Fibroblast of lung (primary cell): ENCODE measurements around the gene GALP. TPM values are rescaled to one million over a fixed set of nuclear protein-coding genes. Genes with fewer than 3 reads are reported as not detected.
"Not testable (repeated sequence)": the region's sequence is repeated elsewhere in the genome, so short reads cannot be mapped to it uniquely, and the experiment has no call there.

Experiments
- DNase-seq, 2 donors: peaks; one replicate each; pipeline versions ENCODE4 v3.0.0 to v3.0.0-alpha.2; 2010; ENCODE audit warnings: low read depth in 2 of 2
- H2AFZ ChIP-seq: 2 replicates; pipeline ENCODE4 v1.5.1; 2012; ENCODE audit warnings: low read length, control low read depth, inconsistent platforms
- H3K27ac ChIP-seq: 2 replicates; pipeline ENCODE4 v1.5.1; 2011; ENCODE audit warnings: low read length, control low read depth; ENCODE audit not compliant: insufficient read depth
- H3K27me3 ChIP-seq: 2 replicates; pipeline ENCODE4 v1.5.1; 2011; ENCODE audit warnings: mild to moderate bottlenecking, low read length; ENCODE audit not compliant: control insufficient read depth, insufficient read depth
- H3K36me3 ChIP-seq: 2 replicates; pipeline ENCODE4 v1.5.1; 2011; ENCODE audit warnings: low read length; ENCODE audit not compliant: control insufficient read depth, insufficient read depth
- H3K4me1 ChIP-seq: 2 replicates; pipeline ENCODE4 v1.5.1; 2011; ENCODE audit warnings: low read length; ENCODE audit not compliant: control insufficient read depth, insufficient read depth; ENCODE audit errors: extremely low read depth
- H3K4me2 ChIP-seq: 2 replicates; pipeline ENCODE4 v1.5.1; 2011; ENCODE audit warnings: low read length, control low read depth; ENCODE audit not compliant: insufficient read depth; ENCODE audit errors: extremely low read depth
- H3K4me3 ChIP-seq, 4 experiments: fragments of 200-600 bp in 1 of 4; sonication (generic) in 1 of 4; replicated peaks in 1 of 4; 2 replicates each; pipeline ENCODE4 v1.5.1; 2011 to 2016; ENCODE audit warnings: low read length in 4 of 4, low read depth in 3 of 4, mild to moderate bottlenecking in 3 of 4, control low read depth in 2 of 4, inconsistent platforms in 1 of 4, mixed read lengths in 1 of 4; ENCODE audit not compliant: insufficient read depth in 1 of 4; ENCODE audit errors: control extremely low read depth in 1 of 4
- H3K79me2 ChIP-seq: 2 replicates; pipeline ENCODE4 v1.5.1; 2012; ENCODE audit warnings: mild to moderate bottlenecking, low read length, inconsistent platforms; ENCODE audit not compliant: control insufficient read depth, insufficient read depth
- H3K9ac ChIP-seq: 2 replicates; pipeline ENCODE4 v1.5.1; 2011; ENCODE audit warnings: mild to moderate bottlenecking, low read length, control low read depth; ENCODE audit not compliant: insufficient read depth
- H3K9me3 ChIP-seq: 2 replicates; pipeline ENCODE4 v1.5.1; 2012; ENCODE audit warnings: low read depth, low read length; ENCODE audit not compliant: control insufficient read depth, insufficient read depth
- H4K20me1 ChIP-seq: 2 replicates; pipeline ENCODE4 v1.5.1; 2011; ENCODE audit warnings: low read length; ENCODE audit not compliant: control insufficient read depth, insufficient read depth; ENCODE audit errors: extremely low read depth
- EZH2 ChIP-seq: IDR thresholded peaks from 2 replicates; pipeline ENCODE4 v1.5.1; 2012; ENCODE audit warnings: low read length, control low read depth, mild to moderate bottlenecking; ENCODE audit errors: missing control alignments
- polyA plus RNA-seq, 2 donors: library from polyadenylated mRNA; depleted of rRNA in 1 of 2; stranded (reverse) in 1 of 2; unstranded in 1 of 2; fragments of >200 nt; gene quantifications; 2 replicates each; pipeline ENCODE4 v1.2.1, GENCODE V29; 2011 to 2012; ENCODE audit warnings: missing spikeins in 1 of 2
- total RNA-seq: library from RNA; depleted of rRNA; stranded (reverse); fragments of >200 nt; gene quantifications from 2 replicates; pipeline ENCODE4 v1.2.1, GENCODE V29; 2014
- TF ChIP-seq, protein P1 (sequence below), 2 donors: IDR thresholded peaks in 1 of 2; conservative IDR thresholded peaks in 1 of 2; 1 replicate in 1 of 2; 2 replicates in 1 of 2; pipeline ENCODE4 v1.5.1; 2011 to 2012; ENCODE audit warnings: low read length in 2 of 2, control low read depth in 1 of 2, inconsistent platforms in 1 of 2, low read depth in 1 of 2, mild to moderate bottlenecking in 1 of 2

Gene GALP
- total and polyA plus RNA-seq, 2 donors (not counting 1 experiment from before 2014, with no cell fraction given) = not detected

DNA sequence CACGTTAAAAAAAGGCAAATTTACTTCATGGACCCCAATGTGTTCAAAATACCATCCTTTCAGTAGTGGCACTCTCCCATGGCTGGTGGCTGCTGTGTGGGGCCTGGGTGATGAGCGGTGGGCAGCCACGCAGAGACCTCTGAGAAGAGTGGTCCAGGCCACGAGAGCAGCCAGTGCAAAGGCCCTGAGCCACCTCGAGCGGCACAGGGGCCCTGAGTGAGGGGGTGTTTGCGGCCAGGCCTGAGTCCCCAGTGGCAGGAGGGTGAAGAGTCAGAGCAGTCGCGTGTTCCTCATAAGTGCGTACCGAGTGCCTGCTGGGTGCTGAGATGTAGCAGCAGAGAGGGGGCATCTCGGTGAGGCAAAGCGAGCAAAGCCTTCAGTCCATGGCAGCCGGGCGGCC lies 27.7 kb upstream of the GALP start:
- H3K4me1 ChIP-seq = no peaks in the 10 kb centered on the region
- H3K27ac ChIP-seq = no peak overlapping the region
- H3K79me2 ChIP-seq = peaks cover 4% of the 10 kb centered on the region
- no peak overlapping the region for H3K9ac ChIP-seq
- peaks cover 4% of the 10 kb centered on the region for H3K36me3 ChIP-seq
- H3K4me3 ChIP-seq = no peak overlapping the region
- TF ChIP-seq, protein P1, sequence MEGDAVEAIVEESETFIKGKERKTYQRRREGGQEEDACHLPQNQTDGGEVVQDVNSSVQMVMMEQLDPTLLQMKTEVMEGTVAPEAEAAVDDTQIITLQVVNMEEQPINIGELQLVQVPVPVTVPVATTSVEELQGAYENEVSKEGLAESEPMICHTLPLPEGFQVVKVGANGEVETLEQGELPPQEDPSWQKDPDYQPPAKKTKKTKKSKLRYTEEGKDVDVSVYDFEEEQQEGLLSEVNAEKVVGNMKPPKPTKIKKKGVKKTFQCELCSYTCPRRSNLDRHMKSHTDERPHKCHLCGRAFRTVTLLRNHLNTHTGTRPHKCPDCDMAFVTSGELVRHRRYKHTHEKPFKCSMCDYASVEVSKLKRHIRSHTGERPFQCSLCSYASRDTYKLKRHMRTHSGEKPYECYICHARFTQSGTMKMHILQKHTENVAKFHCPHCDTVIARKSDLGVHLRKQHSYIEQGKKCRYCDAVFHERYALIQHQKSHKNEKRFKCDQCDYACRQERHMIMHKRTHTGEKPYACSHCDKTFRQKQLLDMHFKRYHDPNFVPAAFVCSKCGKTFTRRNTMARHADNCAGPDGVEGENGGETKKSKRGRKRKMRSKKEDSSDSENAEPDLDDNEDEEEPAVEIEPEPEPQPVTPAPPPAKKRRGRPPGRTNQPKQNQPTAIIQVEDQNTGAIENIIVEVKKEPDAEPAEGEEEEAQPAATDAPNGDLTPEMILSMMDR (conservative IDR thresholded peaks at IDR 0.05 in 1 of 2, IDR thresholded peaks at IDR 0.05 in 1 of 2; ENCODE audit: low read depth in 1 of 2, low read length in 2 of 2) = no peak
- no peak for TF ChIP-seq EZH2
- DNase-seq = no peak
- H3K9me3 ChIP-seq = no peaks in the 10 kb centered on the region
- no peaks in the 10 kb centered on the region for H3K27me3 ChIP-seq
- no peaks in the 10 kb centered on the region for H4K20me1 ChIP-seq
- H3K4me2 ChIP-seq = no peak overlapping the region
- H2AFZ ChIP-seq = no peak overlapping the region

DNA sequence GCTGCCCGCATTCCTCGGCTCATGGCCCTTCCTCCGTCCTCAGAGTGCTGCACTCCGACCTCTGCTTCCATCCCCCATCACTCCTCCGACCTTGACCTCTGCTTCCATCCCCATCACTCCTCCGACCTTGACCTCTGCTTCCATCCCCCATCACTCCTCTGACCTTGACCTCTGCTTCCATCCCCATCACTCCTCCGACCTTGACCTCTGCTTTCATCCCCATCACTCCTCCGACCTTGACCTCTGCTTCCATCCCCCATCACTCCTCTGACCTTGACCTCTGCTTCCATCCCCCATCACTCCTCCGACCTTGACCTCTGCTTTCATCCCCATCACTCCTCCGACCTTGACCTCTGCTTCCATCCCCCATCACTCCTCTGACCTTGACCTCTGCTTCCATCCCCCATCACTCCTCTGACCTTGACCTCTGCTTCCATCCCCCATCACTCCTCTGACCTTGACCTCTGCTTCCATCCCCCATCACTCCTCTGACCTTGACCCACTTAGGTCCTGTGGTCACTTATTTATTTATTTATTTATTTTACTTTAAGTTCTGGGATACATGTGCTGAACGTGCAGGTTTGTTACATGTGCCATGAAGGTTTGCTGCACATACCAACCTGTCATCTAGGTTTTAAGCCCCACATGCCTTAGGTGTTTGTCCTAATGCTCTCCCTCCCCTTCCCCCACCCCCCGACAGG lies 26.7 kb upstream of the GALP start:
- not testable (repeated sequence) for H3K4me3 ChIP-seq, H3K36me3 ChIP-seq, H4K20me1 ChIP-seq, DNase-seq, H3K27me3 ChIP-seq, H3K4me2 ChIP-seq, H3K27ac ChIP-seq, H3K79me2 ChIP-seq, H3K9ac ChIP-seq, H3K4me1 ChIP-seq, H3K9me3 ChIP-seq, H2AFZ ChIP-seq

DNA sequence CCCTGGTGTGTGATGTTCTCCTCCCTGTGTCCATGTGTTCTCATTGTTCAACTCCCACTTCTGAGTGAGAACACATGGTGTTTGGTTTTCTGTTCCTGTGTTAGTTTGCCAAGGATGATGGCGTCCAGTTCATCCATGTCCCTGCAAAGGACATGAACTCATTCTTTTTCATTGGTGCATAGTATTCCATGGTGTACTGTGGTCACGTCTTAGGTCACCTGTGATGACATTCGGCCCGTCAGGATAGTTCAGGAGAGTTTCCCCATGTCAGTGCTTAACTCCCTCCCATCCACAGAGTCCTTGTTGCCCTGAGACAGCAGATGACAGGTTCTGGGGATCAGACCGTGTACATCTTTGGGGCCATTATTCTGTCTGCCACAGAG lies 26.2 kb upstream of the GALP start:
- H3K4me3 ChIP-seq = no peak overlapping the region
- no peaks in the 10 kb centered on the region for H3K79me2 ChIP-seq
- no peak overlapping the region for H3K9ac ChIP-seq
- peaks cover 4% of the 10 kb centered on the region for H3K36me3 ChIP-seq
- no peaks in the 10 kb centered on the region for H3K4me1 ChIP-seq
- H2AFZ ChIP-seq = no peak overlapping the region
- H3K4me2 ChIP-seq = no peak overlapping the region
- no peaks in the 10 kb centered on the region for H3K27me3 ChIP-seq
- H3K9me3 ChIP-seq = no peaks in the 10 kb centered on the region
- DNase-seq = no peak
- H3K27ac ChIP-seq = no peak overlapping the region
- H4K20me1 ChIP-seq = no peaks in the 10 kb centered on the region
- TF ChIP-seq, protein P1 (conservative IDR thresholded peaks at IDR 0.05 in 1 of 2, IDR thresholded peaks at IDR 0.05 in 1 of 2; ENCODE audit: low read depth in 1 of 2, low read length in 2 of 2) = no peak
- no peak for TF ChIP-seq EZH2
